NT2/D1 (cell line): ENCODE data around the gene ARHGAP10.

Experiments used
- DNase-seq: peaks from one replicate; pipeline ENCODE4 v3.0.0-alpha.2; 2011; ENCODE audit warnings: low read depth, low spot score
- H3K27me3 ChIP-seq: 2 replicates; pipeline ENCODE4 v1.6.0; 2011; ENCODE audit warnings: mild to moderate bottlenecking; ENCODE audit not compliant: insufficient read length, insufficient read depth
- H3K36me3 ChIP-seq: 2 replicates; pipeline ENCODE4 v1.6.1; 2011; ENCODE audit warnings: mild to moderate bottlenecking, low read length, mixed read lengths; ENCODE audit not compliant: insufficient read depth, insufficient read length
- H3K4me1 ChIP-seq: 2 replicates; pipeline ENCODE4 v1.5.1; 2011; ENCODE audit not compliant: insufficient read depth, insufficient read length
- H3K4me3 ChIP-seq: 2 replicates; pipeline ENCODE4 v1.5.1; 2011; ENCODE audit warnings: low read depth; ENCODE audit not compliant: insufficient read length
- H3K9ac ChIP-seq: 2 replicates; pipeline ENCODE4 v1.6.0; 2011; ENCODE audit warnings: low read depth; ENCODE audit not compliant: insufficient read length
- H3K9me3 ChIP-seq: 2 replicates; pipeline ENCODE4 v1.5.1; 2011; ENCODE audit warnings: mild to moderate bottlenecking, low read length; ENCODE audit not compliant: insufficient read depth
- SUZ12 ChIP-seq: IDR thresholded peaks from 2 replicates; pipeline ENCODE4 v1.6.1; 2011; ENCODE audit not compliant: insufficient read length, insufficient read depth; ENCODE audit errors: extremely low read depth
- YY1 ChIP-seq: IDR thresholded peaks from 2 replicates; pipeline ENCODE4 v1.6.1; 2011; ENCODE audit not compliant: insufficient read length, insufficient read depth
- ZNF274 ChIP-seq: IDR thresholded peaks from 2 replicates; pipeline ENCODE4 v1.6.1; 2011; ENCODE audit warnings: mild to moderate bottlenecking, low read depth, low read length

ARHGAP10 gene

GRCh38 chr4:147731580-147732517 is at the start of gene ARHGAP10:
Gene ARHGAP10 (plus strand): TSS chr4:147732088. CDS start chr4:147732302, 214 bp downstream.
- DNase-seq: no peak
- Histone ChIP-seq H3K9me3 (no peaks in the 10 kb centered on the region), H3K27me3 (peaks cover 63% of the 10 kb centered on the region), H3K9ac (peak within 1 kb of the TSS; percentile 90), H3K4me1 (peaks cover 3% of the 10 kb centered on the region), H3K4me3 (peak within 1 kb of the TSS; percentile 85), H3K36me3 (no peaks in the 10 kb centered on the region)
- TF ChIP-seq SUZ12: no peak
- TF ChIP-seq ZNF274: no peak
- no peak for TF ChIP-seq YY1

GRCh38 chr4:147682755-147683154 is 49.1 kb upstream of the ARHGAP10 start:
- H3K4me3 ChIP-seq: no peak overlapping the region
- no peaks in the 10 kb centered on the region for H3K27me3 ChIP-seq
- H3K9me3 ChIP-seq: no peaks in the 10 kb centered on the region
- H3K9ac ChIP-seq: peak overlapping the region; percentile 92
- TF ChIP-seq YY1 (no peak), SUZ12 (no peak)
- H3K4me1 ChIP-seq: no peaks in the 10 kb centered on the region
- DNase-seq: no peak
- peaks cover 8% of the 10 kb centered on the region for H3K36me3 ChIP-seq

GRCh38 chr4:147683188-147683591 is 48.7 kb upstream of the ARHGAP10 start:
- Histone ChIP-seq H3K27me3 (no peaks in the 10 kb centered on the region), H3K4me1 (no peaks in the 10 kb centered on the region), H3K4me3 (peak overlapping the region; percentile 83), H3K36me3 (peaks cover 8% of the 10 kb centered on the region), H3K9me3 (no peaks in the 10 kb centered on the region), H3K9ac (peak overlapping the region; percentile 92)
- DNase-seq: no peak
- TF ChIP-seq ZNF274 (no peak), YY1 (no peak), SUZ12 (no peak)

GRCh38 chr4:147683717-147684700 is 47.9 kb upstream of the ARHGAP10 start, which contains the start of gene PRMT9:
Gene PRMT9 (minus strand): TSS chr4:147684163. CDS start chr4:147683987, 176 bp downstream.
- no peaks in the 10 kb centered on the region for H3K4me1 ChIP-seq
- DNase-seq: peak; percentile 56
- no peaks in the 10 kb centered on the region for H3K27me3 ChIP-seq
- H3K9me3 ChIP-seq: no peaks in the 10 kb centered on the region
- H3K4me3 ChIP-seq: peak within 1 kb of the TSS; percentile 83
- peak within 1 kb of the TSS; percentile 92 for H3K9ac ChIP-seq
- peaks cover 3% of the 10 kb centered on the region for H3K36me3 ChIP-seq
- TF ChIP-seq ZNF274 (no peak), YY1 (no peak), SUZ12 (no peak)

- no peaks in the 10 kb centered on the region for H3K36me3 ChIP-seq
- H3K4me1 ChIP-seq: no peaks in the 10 kb centered on the region
- TF ChIP-seq ZNF274: no peak
- TF ChIP-seq SUZ12: no peak
- no peak for TF ChIP-seq YY1
- no peak for DNase-seq
- H3K4me3 ChIP-seq: no peak overlapping the region
- H3K27me3 ChIP-seq: no peaks in the 10 kb centered on the region
- H3K9me3 ChIP-seq: no peaks in the 10 kb centered on the region
- no peak overlapping the region for H3K9ac ChIP-seq
These were observed 42.8 kb upstream of the ARHGAP10 start for GRCh38 chr4:147689067-147689466.

- H3K36me3 ChIP-seq: no peaks in the 10 kb centered on the region
- H3K9me3 ChIP-seq: no peaks in the 10 kb centered on the region
- no peaks in the 10 kb centered on the region for H3K4me1 ChIP-seq
- TF ChIP-seq YY1 (no peak), ZNF274 (no peak), SUZ12 (no peak)
- no peak overlapping the region for H3K9ac ChIP-seq
- no peaks in the 10 kb centered on the region for H3K27me3 ChIP-seq
- no peak overlapping the region for H3K4me3 ChIP-seq
- no peak for DNase-seq
These were observed 40.1 kb upstream of the ARHGAP10 start for GRCh38 chr4:147691820-147692219.
